Measurements from ENCODE around the gene PTCH1. TPM values are rescaled to one million over a fixed set of nuclear protein-coding genes. Genes with fewer than 3 reads are reported as not detected.

Gene PTCH1
- total RNA-seq, result 10 to 100 TPM; 19.7 to 29.9 TPM
- 100 to 1,000 TPM in 1 of 6 donors, 10 to 100 TPM in 5; 72.8 to 104 (median 88.9) TPM for polyA plus RNA-seq (ENCODE audit: insufficient read length in 6 of 6)
- long read RNA-seq, donor 1, full-length matches to known transcripts, result 11 of 47 reads
- long read RNA-seq, donor 1, partial matches to known transcripts, result 36 of 47 reads
- long read RNA-seq, donor 1, other reads (novel, unspliced or antisense), result 0 of 47 reads
- long read RNA-seq, donor 2, full-length matches to known transcripts, result 13 of 38 reads
- long read RNA-seq, donor 2, partial matches to known transcripts, result 25 of 38 reads
- long read RNA-seq, donor 2, other reads (novel, unspliced or antisense), result 0 of 38 reads
- long read RNA-seq, donor 3, partial matches to known transcripts, result 11 of 13 reads
- long read RNA-seq, donor 3, other reads (novel, unspliced or antisense), result 0 of 13 reads
- long read RNA-seq, donor 4, result 0 reads
- long read RNA-seq, donor 5, full-length matches to known transcripts, result 3 of 19 reads
- long read RNA-seq, donor 5, partial matches to known transcripts, result 16 of 19 reads
- long read RNA-seq, donor 5, other reads (novel, unspliced or antisense), result 0 of 19 reads
- long read RNA-seq, donor 6, partial matches to known transcripts, result 10 of 11 reads
- long read RNA-seq, donor 6, other reads (novel, unspliced or antisense), result 0 of 11 reads
- long read RNA-seq, donor 7, partial matches to known transcripts, result 0 of 1 reads
- long read RNA-seq, donor 7, other reads (novel, unspliced or antisense), result 0 of 1 reads
- long read RNA-seq, donor 8, full-length matches to known transcripts, result 5 of 27 reads
- long read RNA-seq, donor 8, partial matches to known transcripts, result 22 of 27 reads
- long read RNA-seq, donor 8, other reads (novel, unspliced or antisense), result 0 of 27 reads
- long read RNA-seq, donor 9, result 0 reads
- long read RNA-seq, donor 10, result 0 reads
- long read RNA-seq, donor 11, full-length matches to known transcripts, result 6 of 20 reads
- long read RNA-seq, donor 11, partial matches to known transcripts, result 14 of 20 reads
- long read RNA-seq, donor 11, other reads (novel, unspliced or antisense), result 0 of 20 reads
- long read RNA-seq, donor 12, partial matches to known transcripts, result 16 of 16 reads
- long read RNA-seq, donor 12, other reads (novel, unspliced or antisense), result 0 of 16 reads

GRCh38 chr9:95516734-95517558 lies at the start of gene PTCH1:
Gene PTCH1 (minus strand): TSS chr9:95516971.
- Histone ChIP-seq H3K27me3 (peaks cover 7 to 77% of the 10 kb centered on the region in 2 donors), H3K4me3 (peak within 1 kb of the TSS; percentile 40 to 45), H3K9me3 (no peaks in the 10 kb centered on the region), H3K27ac (peak within 1 kb of the TSS; percentile 18 to 39), H3K36me3 (no peaks in the 10 kb centered on the region), H3K4me1 (peaks cover 6 to 28% of the 10 kb centered on the region in 2 donors)
- ATAC-seq (peak; percentile 88), DNase-seq (peak in 2 of 4 donors; percentile 80 to 88)
- intact Hi-C loops (cut with DNase I), result no loop called here
- no peak for TF ChIP-seq CTCF (IDR thresholded peaks at IDR 0.05)

- intact Hi-C loops (cut with DNase I), result no loop called here
- no peaks in the 10 kb centered on the region for H3K36me3 ChIP-seq
- peaks cover 0 to 48% of the 10 kb centered on the region in 2 donors for H3K27me3 ChIP-seq
- no peaks in the 10 kb centered on the region for H3K9me3 ChIP-seq
- H3K4me1 ChIP-seq, result no peaks in the 10 kb centered on the region
- no peak for TF ChIP-seq CTCF (IDR thresholded peaks at IDR 0.05)
- peak in 1 of 4 donors; percentile 41 for DNase-seq
- ATAC-seq, result no peak
- H3K27ac ChIP-seq, result no peak overlapping the region
- H3K4me3 ChIP-seq, result no peak overlapping the region
Measured at GRCh38 chr9:95565982-95566381, 49.2 kb upstream of the PTCH1 start.

DNA sequence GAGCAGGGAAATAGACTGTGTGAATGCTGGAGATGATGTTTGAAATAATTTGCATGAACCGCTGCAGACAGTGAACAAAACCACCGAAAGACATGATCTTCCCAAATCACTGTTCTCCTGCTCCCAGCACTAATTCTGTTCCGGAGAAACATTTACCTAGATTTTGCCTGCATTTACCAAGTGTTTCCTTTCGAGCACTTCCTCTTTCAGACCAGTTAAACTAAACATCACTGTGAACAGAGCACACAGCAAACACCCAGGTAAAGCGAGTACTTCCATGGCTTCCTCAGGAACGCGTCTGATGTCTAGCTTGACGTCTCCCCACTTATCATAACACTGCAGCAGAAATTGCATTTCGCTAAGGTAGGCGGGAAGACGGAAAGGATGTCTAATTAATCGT lies 45.1 kb upstream of the PTCH1 start:
- H3K4me1 ChIP-seq, result no peaks in the 10 kb centered on the region
- no peak for TF ChIP-seq CTCF (IDR thresholded peaks at IDR 0.05)
- H3K27ac ChIP-seq, result no peak overlapping the region
- H3K36me3 ChIP-seq, result no peaks in the 10 kb centered on the region
- intact Hi-C loops (cut with DNase I), result no loop called here
- no peaks in the 10 kb centered on the region for H3K9me3 ChIP-seq
- H3K27me3 ChIP-seq, result peaks cover 0 to 22% of the 10 kb centered on the region in 2 donors
- no peak for DNase-seq
- ATAC-seq, result no peak
- no peak overlapping the region for H3K4me3 ChIP-seq

DNA sequence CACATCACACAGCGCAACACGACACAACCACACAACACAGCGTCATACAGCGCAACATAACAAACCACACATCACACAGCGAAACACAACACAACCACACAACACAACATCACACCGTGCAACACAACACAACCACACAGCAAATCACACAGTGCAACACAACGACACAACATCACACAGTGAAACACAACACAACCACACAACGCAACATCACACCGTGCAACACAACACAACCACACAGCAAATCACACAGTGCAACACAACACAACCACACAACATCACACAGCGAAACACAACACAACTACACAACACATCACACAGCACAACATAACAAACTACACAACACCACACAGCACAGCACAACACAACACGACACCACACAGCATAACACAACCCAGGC lies 40.4 kb upstream of the PTCH1 start:
- no peaks in the 10 kb centered on the region for H3K9me3 ChIP-seq
- no peak overlapping the region for H3K27ac ChIP-seq
- no peak for DNase-seq
- H3K4me1 ChIP-seq, result no peaks in the 10 kb centered on the region
- TF ChIP-seq CTCF (IDR thresholded peaks at IDR 0.05), result no peak
- intact Hi-C loops (cut with DNase I), result no loop called here
- H3K27me3 ChIP-seq, result peaks cover 0 to 37% of the 10 kb centered on the region in 2 donors
- no peak overlapping the region for H3K4me3 ChIP-seq
- no peaks in the 10 kb centered on the region for H3K36me3 ChIP-seq
- ATAC-seq, result no peak
